Camera-type eye (tissue), 1 donor: ENCODE data around the gene IRAK1. TPM values are rescaled to one million over a fixed set of nuclear protein-coding genes. Genes with fewer than 3 reads are reported as not detected.

Experiments used
- total RNA-seq: library from RNA; depleted of rRNA; stranded (reverse); fragments of >200 nt; gene quantifications from one replicate; pipeline ENCODE4 v1.2.3, GENCODE V29; 2014

Gene IRAK1
- 22.9 TPM for total RNA-seq

GRCh38 chrX:154019633-154020528 lies at the start of gene IRAK1:
TSS of gene IRAK1 (minus strand) at chrX:154019902. CDS start at chrX:154019812, 90 bp downstream.

DNA sequence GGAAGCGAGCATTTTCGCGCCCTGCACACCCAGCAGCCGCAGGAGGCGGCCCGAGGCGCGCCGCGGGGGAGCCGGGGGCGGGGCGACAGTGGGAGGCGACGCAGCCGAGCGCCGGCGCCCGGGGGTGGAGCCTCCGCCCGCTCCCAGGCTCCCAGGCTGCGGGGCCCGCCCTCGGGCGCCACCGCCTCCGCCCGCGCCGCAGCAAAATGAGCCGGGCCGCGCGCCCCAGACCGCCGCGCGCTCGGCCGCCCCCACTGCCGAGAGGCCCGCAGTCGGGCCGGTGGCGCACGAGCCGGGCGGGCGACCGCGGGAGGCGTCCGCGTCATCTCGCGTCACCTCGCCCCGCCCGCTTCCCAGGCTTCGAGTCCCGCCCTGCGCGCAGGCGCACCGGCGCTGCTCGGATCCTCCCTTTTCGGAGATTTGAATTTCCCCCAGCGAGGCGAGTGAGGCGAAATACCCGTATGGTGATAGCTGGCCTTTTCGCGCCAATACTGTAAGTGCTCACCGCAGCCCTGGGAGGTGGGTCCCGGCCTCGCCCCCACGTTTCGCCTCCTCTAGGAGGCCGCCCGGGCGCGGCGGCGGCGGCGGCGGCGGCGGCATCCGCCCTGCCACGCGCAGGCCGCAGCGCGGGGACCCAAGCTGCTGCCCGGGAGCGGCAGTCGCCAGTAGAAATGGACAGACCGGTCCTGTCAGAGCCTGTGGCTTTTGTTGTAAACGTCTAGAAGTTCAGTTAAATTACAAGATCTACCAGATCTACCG lies 47.2 kb downstream of the IRAK1 start, which contains the start of gene TMEM187:
Gene TMEM187 (plus strand): TSS at position 387 of the 759 bp plus-strand sequence. CDS start 9,309 bp downstream, outside the sequence.

GRCh38 chrX:153971450-153972367 lies 48.0 kb downstream of the IRAK1 start, which contains the start of gene HCFC1:
TSS of gene HCFC1 (minus strand) at chrX:153971818. CDS start at chrX:153970840, 978 bp downstream.

Other genes starting within 250 kb of the IRAK1 start
- 6.9 TPM for gene SRPK3, start 238.9 kb downstream of the IRAK1 start, total RNA-seq
- gene IDH3G, start 225.5 kb downstream of the IRAK1 start, total RNA-seq, result 54.5 TPM
- 53.0 TPM for gene SSR4, start 225.2 kb downstream of the IRAK1 start, total RNA-seq
- gene PDZD4, start 189.4 kb downstream of the IRAK1 start, total RNA-seq, result 44.0 TPM
- gene L1CAM, start 133.7 kb downstream of the IRAK1 start, total RNA-seq, result 57.3 TPM
- gene AVPR2, start 115.2 kb downstream of the IRAK1 start, total RNA-seq, result 0.99 TPM
- gene ARHGAP4, start 93.6 kb downstream of the IRAK1 start, total RNA-seq, result 37.3 TPM
- gene NAA10, start 84.9 kb downstream of the IRAK1 start, total RNA-seq, result 35.3 TPM
- 10.0 TPM for gene RENBP, start 75.3 kb downstream of the IRAK1 start, total RNA-seq
- 41.3 TPM for gene HCFC1, start 48.1 kb downstream of the IRAK1 start, total RNA-seq
- gene TMEM187, start 47.1 kb downstream of the IRAK1 start, total RNA-seq, result 4.7 TPM
- 72.2 TPM for gene MECP2, start 77.8 kb upstream of the IRAK1 start, total RNA-seq
- gene OPN1LW, start 124.3 kb upstream of the IRAK1 start, total RNA-seq, result 1.5 TPM
- 19.4 TPM for gene OPN1MW, start 162.7 kb upstream of the IRAK1 start, total RNA-seq
- gene OPN1MW2, start 199.9 kb upstream of the IRAK1 start, total RNA-seq, result not detected
- gene OPN1MW3, start 237.7 kb upstream of the IRAK1 start, total RNA-seq, result not detected